GM23338 (cell line): ENCODE results near the gene ZNF12. TPM values are rescaled to one million over a fixed set of nuclear protein-coding genes. Genes with fewer than 3 reads are reported as not detected.

Experiments
- ATAC-seq: fragments of 200-7000 bp; cut with Tn5 transposase; 3 replicates; pipeline ENCODE4 v1.9.1; 2020
- DNase-seq: peaks from one replicate; pipeline ENCODE4 v3.0.0-alpha.2; 2015; ENCODE audit warnings: low spot score
- H2AFZ ChIP-seq: fragments of 200-600 bp; sonication (generic); 2 replicates; pipeline ENCODE4 v1.8.0; 2016; ENCODE audit warnings: antibody characterized with exemption, mild to moderate bottlenecking, moderate library complexity
- H3F3A ChIP-seq: fragments of 200-600 bp; sonication (generic); replicated peaks from 2 replicates; pipeline ENCODE4 v1.8.0; 2017; ENCODE audit warnings: antibody characterized with exemption, mixed run types, low read depth
- H3K27ac ChIP-seq: fragments of 200-600 bp; sonication (generic); 2 replicates; pipeline ENCODE4 v1.6.1; 2016; ENCODE audit warnings: low read depth
- H3K27me3 ChIP-seq: fragments of 200-600 bp; sonication (generic); 2 replicates; pipeline ENCODE4 v1.8.0; 2016; ENCODE audit warnings: mild to moderate bottlenecking, mixed run types, moderate library complexity; ENCODE audit not compliant: insufficient read depth
- H3K36me3 ChIP-seq: fragments of 200-600 bp; sonication (generic); 2 replicates; pipeline ENCODE4 v1.8.0; 2016; ENCODE audit warnings: mild to moderate bottlenecking; ENCODE audit not compliant: insufficient read depth
- H3K4me1 ChIP-seq: fragments of 200-600 bp; sonication (generic); 2 replicates; pipeline ENCODE4 v1.8.0; 2016; ENCODE audit warnings: mild to moderate bottlenecking, moderate library complexity; ENCODE audit not compliant: insufficient read depth
- H3K4me2 ChIP-seq: fragments of 200-600 bp; sonication (generic); 2 replicates; pipeline ENCODE4 v1.7.1; 2017; ENCODE audit warnings: mixed run types
- H3K4me3 ChIP-seq: fragments of 200-600 bp; sonication (generic); 2 replicates; pipeline ENCODE4 v1.6.1; 2016; ENCODE audit warnings: mixed run types
- H3K79me2 ChIP-seq: fragments of 200-600 bp; sonication (generic); replicated peaks from 2 replicates; pipeline ENCODE4 v1.8.0; 2017; ENCODE audit warnings: mild to moderate bottlenecking; ENCODE audit not compliant: insufficient read depth
- H3K9me2 ChIP-seq: fragments of 200-600 bp; sonication (generic); 2 replicates; pipeline ENCODE4 v1.8.0; 2017; ENCODE audit not compliant: insufficient read depth
- H4K20me1 ChIP-seq: fragments of 200-600 bp; sonication (generic); replicated peaks from 2 replicates; pipeline ENCODE4 v1.8.0; 2017; ENCODE audit warnings: mild to moderate bottlenecking; ENCODE audit not compliant: insufficient read depth
- H3K27ac Mint-ChIP-seq: 2 replicates; pipeline ENCODE4 v1.8.0; 2020; ENCODE audit warnings: inconsistent platforms, mild to moderate bottlenecking, moderate library complexity, mixed read lengths
- H3K27me3 Mint-ChIP-seq: 3 replicates; pipeline ENCODE4 v1.8.0; 2022; ENCODE audit warnings: low read depth, mild to moderate bottlenecking, moderate library complexity, mixed read lengths, inconsistent platforms; ENCODE audit not compliant: insufficient read depth, poor library complexity
- H3K36me3 Mint-ChIP-seq: 3 replicates; pipeline ENCODE4 v1.8.0; 2021; ENCODE audit warnings: low read depth, mild to moderate bottlenecking, inconsistent platforms, moderate library complexity, mixed read lengths
- H3K4me1 Mint-ChIP-seq: 3 replicates; pipeline ENCODE4 v1.8.0; 2020; ENCODE audit warnings: mild to moderate bottlenecking, inconsistent platforms, mixed read lengths
- H3K4me3 Mint-ChIP-seq: 3 replicates; pipeline ENCODE4 v1.8.0; 2021; ENCODE audit warnings: moderate library complexity, mild to moderate bottlenecking, inconsistent platforms, mixed read lengths
- H3K9me3 Mint-ChIP-seq: 3 replicates; pipeline ENCODE4 v1.8.0; 2020; ENCODE audit warnings: moderate library complexity, mild to moderate bottlenecking, inconsistent platforms, mixed read lengths
- CREB1 ChIP-seq: fragments of 250-450 bp; sonication (Bioruptor Pico); IDR thresholded peaks from 2 replicates; pipeline ENCODE4 v1.5.0; 2020; ENCODE audit warnings: low read depth, mild to moderate bottlenecking, moderate library complexity
- JUNB ChIP-seq: IDR thresholded peaks from one replicate; pipeline ENCODE4 v1.6.1; 2016; ENCODE audit warnings: antibody characterized with exemption; ENCODE audit not compliant: unreplicated experiment
- POLR2AphosphoS5 ChIP-seq: IDR thresholded peaks from 2 replicates; pipeline ENCODE4 v1.6.1; 2016; ENCODE audit warnings: antibody characterized with exemption, low read depth
- ZNF114 ChIP-seq: fragments of 250-450 bp; sonication (Bioruptor Pico); IDR thresholded peaks from 2 replicates; pipeline ENCODE4 v1.5.0; 2020; ENCODE audit warnings: mild to moderate bottlenecking, moderate library complexity
- ZNF462 ChIP-seq: fragments of 250-450 bp; sonication (Bioruptor Pico); IDR thresholded peaks from 2 replicates; pipeline ENCODE4 v1.5.0; 2020; ENCODE audit warnings: mild to moderate bottlenecking, moderate library complexity
- polyA plus RNA-seq: library from polyadenylated mRNA; unstranded; fragments of >200 nt; fragmentation: Nextera tagmentation; extraction: Ambion mirVana; gene quantifications from 2 replicates; pipeline ENCODE4 v1.2.1, GENCODE V29; 2016
- total RNA-seq: library from RNA; depleted of rRNA; stranded (reverse); fragments of >200 nt; shearing (Covaris generic); gene quantifications from 2 replicates; pipeline ENCODE4 v1.2.3, GENCODE V29; 2014
- TF ChIP-seq, protein P1 (sequence below): IDR thresholded peaks from one replicate; pipeline ENCODE4 v1.6.1; 2018; ENCODE audit warnings: antibody characterized with exemption; ENCODE audit not compliant: unreplicated experiment

Gene ZNF12
- total and polyA plus RNA-seq, 2 experiments from 2014 or later: 9.6 to 17.8 TPM

- TF ChIP-seq ZNF462 (no peak), POLR2AphosphoS5 (no peak), JUNB (no peak), CREB1 (CRISPR knock-in tag) (no peak)
These were observed 15.1 kb downstream of the ZNF12 start (continued) for GRCh38 chr7:6691609-6692106.

DNA sequence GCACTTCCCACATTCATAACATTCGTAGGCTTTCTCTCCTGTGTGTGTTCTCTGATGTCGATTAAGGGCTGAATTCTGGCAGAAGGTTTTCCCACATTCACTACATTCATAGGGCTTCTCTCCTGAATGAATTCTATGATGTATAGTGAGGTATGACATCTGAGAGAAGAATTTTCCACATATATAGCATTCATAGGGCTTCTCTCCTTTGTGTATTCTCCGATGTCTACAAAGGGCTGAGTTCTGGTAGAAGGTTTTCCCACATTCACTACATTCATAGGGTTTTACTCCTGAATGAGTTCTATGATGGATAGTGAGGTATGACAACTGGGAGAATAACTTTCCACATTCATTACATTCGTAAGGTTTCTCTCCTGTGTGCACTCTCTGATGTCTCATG is 15.6 kb downstream of the ZNF12 start:
- no peak overlapping the region for H3K27ac Mint-ChIP-seq
- no peaks in the 10 kb centered on the region for H3K9me2 ChIP-seq
- no peaks in the 10 kb centered on the region for H3K4me1 Mint-ChIP-seq
- peaks cover 99% of the 10 kb centered on the region for H3K36me3 ChIP-seq
- H3K9me3 Mint-ChIP-seq: no peaks in the 10 kb centered on the region
- peak; percentile 22; the same call in 1 of the 2 replicates for TF ChIP-seq ZNF114 (CRISPR knock-in tag)
- TF ChIP-seq, protein P1, sequence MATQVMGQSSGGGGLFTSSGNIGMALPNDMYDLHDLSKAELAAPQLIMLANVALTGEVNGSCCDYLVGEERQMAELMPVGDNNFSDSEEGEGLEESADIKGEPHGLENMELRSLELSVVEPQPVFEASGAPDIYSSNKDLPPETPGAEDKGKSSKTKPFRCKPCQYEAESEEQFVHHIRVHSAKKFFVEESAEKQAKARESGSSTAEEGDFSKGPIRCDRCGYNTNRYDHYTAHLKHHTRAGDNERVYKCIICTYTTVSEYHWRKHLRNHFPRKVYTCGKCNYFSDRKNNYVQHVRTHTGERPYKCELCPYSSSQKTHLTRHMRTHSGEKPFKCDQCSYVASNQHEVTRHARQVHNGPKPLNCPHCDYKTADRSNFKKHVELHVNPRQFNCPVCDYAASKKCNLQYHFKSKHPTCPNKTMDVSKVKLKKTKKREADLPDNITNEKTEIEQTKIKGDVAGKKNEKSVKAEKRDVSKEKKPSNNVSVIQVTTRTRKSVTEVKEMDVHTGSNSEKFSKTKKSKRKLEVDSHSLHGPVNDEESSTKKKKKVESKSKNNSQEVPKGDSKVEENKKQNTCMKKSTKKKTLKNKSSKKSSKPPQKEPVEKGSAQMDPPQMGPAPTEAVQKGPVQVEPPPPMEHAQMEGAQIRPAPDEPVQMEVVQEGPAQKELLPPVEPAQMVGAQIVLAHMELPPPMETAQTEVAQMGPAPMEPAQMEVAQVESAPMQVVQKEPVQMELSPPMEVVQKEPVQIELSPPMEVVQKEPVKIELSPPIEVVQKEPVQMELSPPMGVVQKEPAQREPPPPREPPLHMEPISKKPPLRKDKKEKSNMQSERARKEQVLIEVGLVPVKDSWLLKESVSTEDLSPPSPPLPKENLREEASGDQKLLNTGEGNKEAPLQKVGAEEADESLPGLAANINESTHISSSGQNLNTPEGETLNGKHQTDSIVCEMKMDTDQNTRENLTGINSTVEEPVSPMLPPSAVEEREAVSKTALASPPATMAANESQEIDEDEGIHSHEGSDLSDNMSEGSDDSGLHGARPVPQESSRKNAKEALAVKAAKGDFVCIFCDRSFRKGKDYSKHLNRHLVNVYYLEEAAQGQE: no peak
- H3K4me1 ChIP-seq: no peaks in the 10 kb centered on the region
- H3K27ac ChIP-seq: no peak overlapping the region
- ATAC-seq (no peak), DNase-seq (no peak)
- H3K27me3 Mint-ChIP-seq: peaks cover 18% of the 10 kb centered on the region
- no peak overlapping the region for H2AFZ ChIP-seq
- no peaks in the 10 kb centered on the region for H4K20me1 ChIP-seq
- H3K27me3 ChIP-seq: no peaks in the 10 kb centered on the region; the same call in 1 of the 2 replicates
- no peak overlapping the region for H3K4me3 Mint-ChIP-seq
- H3K36me3 Mint-ChIP-seq: no peaks in the 10 kb centered on the region; the same call in 2 of the 3 replicates
- H3K4me3 ChIP-seq: peak overlapping the region; percentile 37
- peaks cover 12% of the 10 kb centered on the region for H3F3A ChIP-seq
- no peak overlapping the region for H3K4me2 ChIP-seq
- H3K79me2 ChIP-seq: 0 out of 2 replicates have a peak, but pooled peaks cover 4% of the 10 kb centered on the region
